IPS-NIHi7 (cell line): ENCODE data around the gene PCGF3.
"Not testable (repeated sequence)": the region's sequence is repeated elsewhere in the genome, so short reads cannot be mapped to it uniquely, and the experiment has no call there.

Experiments used
- DNase-seq: peaks from one replicate; pipeline ENCODE4 v3.0.0; 2012; ENCODE audit warnings: mixed read lengths; ENCODE audit errors: extremely low spot score

The PCGF3 gene

GRCh38 chr4:703336-704197 lies 2.1 kb upstream of the PCGF3 start:
- DNase-seq, result no peak

GRCh38 chr4:704198-704891 lies 1.3 kb upstream of the PCGF3 start:
- no peak for DNase-seq

- DNase-seq, result no peak
These were observed 708 bp upstream of the PCGF3 start for GRCh38 chr4:704971-705277.

GRCh38 chr4:706083-706633 lies 526 bp downstream of the PCGF3 start:
- not testable (repeated sequence) for DNase-seq

- no peak for DNase-seq
These were observed 1.4 kb downstream of the PCGF3 start for GRCh38 chr4:706834-707598.

- no peak for DNase-seq
These were observed 2.4 kb downstream of the PCGF3 start for GRCh38 chr4:707929-708630.

- no peak for DNase-seq
These were observed 3.0 kb downstream of the PCGF3 start for GRCh38 chr4:708631-708933.

GRCh38 chr4:709348-709747 lies 3.7 kb downstream of the PCGF3 start:
- no peak for DNase-seq

- no peak for DNase-seq
These were observed 4.5 kb downstream of the PCGF3 start for GRCh38 chr4:710116-710515.

- no peak for DNase-seq
These were observed 5.3 kb downstream of the PCGF3 start for GRCh38 chr4:710916-711315.

- no peak for DNase-seq
These were observed 6.5 kb downstream of the PCGF3 start for GRCh38 chr4:712093-712492.

GRCh38 chr4:712916-713632 lies 7.4 kb downstream of the PCGF3 start:
- DNase-seq, result no peak

GRCh38 chr4:714087-714486 lies 8.5 kb downstream of the PCGF3 start:
- DNase-seq, result no peak

GRCh38 chr4:717601-718320 lies 12.1 kb downstream of the PCGF3 start:
- no peak for DNase-seq

GRCh38 chr4:718460-718859 lies 12.8 kb downstream of the PCGF3 start:
- DNase-seq, result no peak

- DNase-seq, result no peak
These were observed 14.7 kb downstream of the PCGF3 start for GRCh38 chr4:720111-720860.

GRCh38 chr4:721261-722168 lies 15.9 kb downstream of the PCGF3 start:
- no peak for DNase-seq

GRCh38 chr4:722169-722725 lies 16.6 kb downstream of the PCGF3 start:
- DNase-seq, result no peak
